ENCODE data around the gene OR10G2.
"Not testable (repeated sequence)": the region's sequence is repeated elsewhere in the genome, so short reads cannot be mapped to it uniquely, and the experiment has no call there.

The OR10G2 gene

DNA sequence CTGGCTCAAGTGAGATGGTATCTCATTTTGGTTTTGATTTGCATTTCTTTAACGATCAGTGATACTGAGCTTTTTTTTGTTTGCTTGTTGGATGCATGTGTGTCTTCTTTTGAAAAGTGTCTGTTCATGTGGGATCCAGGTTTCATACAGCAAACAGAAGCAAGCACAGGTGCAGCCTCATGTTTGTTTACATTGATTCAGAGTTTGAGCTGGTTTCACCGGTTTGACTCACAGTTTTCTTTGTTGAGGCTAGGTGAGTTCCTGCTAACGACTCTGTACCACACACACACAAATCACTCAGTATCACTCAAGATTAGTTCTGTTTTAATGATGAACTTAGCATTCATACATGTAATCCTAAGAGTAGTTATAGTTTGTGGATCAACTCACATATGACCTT, 3.7 kb downstream of the OR10G2 start:
- H3K27ac ChIP-seq, result no peak overlapping the region
- TF ChIP-seq, protein P1, sequence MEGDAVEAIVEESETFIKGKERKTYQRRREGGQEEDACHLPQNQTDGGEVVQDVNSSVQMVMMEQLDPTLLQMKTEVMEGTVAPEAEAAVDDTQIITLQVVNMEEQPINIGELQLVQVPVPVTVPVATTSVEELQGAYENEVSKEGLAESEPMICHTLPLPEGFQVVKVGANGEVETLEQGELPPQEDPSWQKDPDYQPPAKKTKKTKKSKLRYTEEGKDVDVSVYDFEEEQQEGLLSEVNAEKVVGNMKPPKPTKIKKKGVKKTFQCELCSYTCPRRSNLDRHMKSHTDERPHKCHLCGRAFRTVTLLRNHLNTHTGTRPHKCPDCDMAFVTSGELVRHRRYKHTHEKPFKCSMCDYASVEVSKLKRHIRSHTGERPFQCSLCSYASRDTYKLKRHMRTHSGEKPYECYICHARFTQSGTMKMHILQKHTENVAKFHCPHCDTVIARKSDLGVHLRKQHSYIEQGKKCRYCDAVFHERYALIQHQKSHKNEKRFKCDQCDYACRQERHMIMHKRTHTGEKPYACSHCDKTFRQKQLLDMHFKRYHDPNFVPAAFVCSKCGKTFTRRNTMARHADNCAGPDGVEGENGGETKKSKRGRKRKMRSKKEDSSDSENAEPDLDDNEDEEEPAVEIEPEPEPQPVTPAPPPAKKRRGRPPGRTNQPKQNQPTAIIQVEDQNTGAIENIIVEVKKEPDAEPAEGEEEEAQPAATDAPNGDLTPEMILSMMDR (IDR thresholded peaks at IDR 0.05), result no peak
- no peaks in the 10 kb centered on the region for H3K36me3 ChIP-seq (ENCODE audit: control insufficient read depth, insufficient read depth, low read length)
- H3K27me3 ChIP-seq (ENCODE audit: control insufficient read depth, insufficient read depth, low read length), result no peaks in the 10 kb centered on the region
- no peaks in the 10 kb centered on the region for H3K79me2 ChIP-seq
- no peak overlapping the region for H3K4me3 ChIP-seq (ENCODE audit: low read depth, low read length)
- H3K9me3 ChIP-seq (ENCODE audit: control insufficient read depth, low read length), result no peaks in the 10 kb centered on the region
- no peak overlapping the region for H2AFZ ChIP-seq
- H3K4me2 ChIP-seq (ENCODE audit: low read length), result no peak overlapping the region
- H3K4me1 ChIP-seq, result no peaks in the 10 kb centered on the region
- H3K9ac ChIP-seq, result no peak overlapping the region

DNA sequence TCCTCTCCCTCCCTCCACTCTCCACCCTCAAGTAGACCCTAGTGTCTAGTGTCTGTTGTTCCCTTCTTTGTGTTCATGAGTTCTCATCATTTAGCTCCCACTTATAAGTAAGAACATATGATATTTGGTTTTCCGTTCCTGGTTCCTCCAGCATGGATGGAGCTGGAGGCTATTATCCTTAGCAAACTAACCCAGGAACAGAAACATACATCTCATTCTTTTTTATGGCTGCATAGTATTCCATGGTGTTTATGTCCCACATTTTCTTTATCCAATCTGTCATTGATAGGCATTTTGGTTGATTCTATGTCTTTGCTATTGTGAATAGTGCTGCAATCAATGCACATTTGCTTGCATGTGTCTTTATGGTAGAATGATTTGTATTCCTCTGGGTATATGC, 4.2 kb downstream of the OR10G2 start:
- not testable (repeated sequence) for H3K9me3 ChIP-seq (ENCODE audit: control insufficient read depth, low read length); H3K79me2 ChIP-seq; H3K27ac ChIP-seq; H3K27me3 ChIP-seq (ENCODE audit: control insufficient read depth, insufficient read depth, low read length); H3K9ac ChIP-seq; H3K4me2 ChIP-seq (ENCODE audit: low read length); H3K36me3 ChIP-seq (ENCODE audit: control insufficient read depth, insufficient read depth, low read length); H2AFZ ChIP-seq; H3K4me3 ChIP-seq (ENCODE audit: low read depth, low read length); H3K4me1 ChIP-seq

DNA sequence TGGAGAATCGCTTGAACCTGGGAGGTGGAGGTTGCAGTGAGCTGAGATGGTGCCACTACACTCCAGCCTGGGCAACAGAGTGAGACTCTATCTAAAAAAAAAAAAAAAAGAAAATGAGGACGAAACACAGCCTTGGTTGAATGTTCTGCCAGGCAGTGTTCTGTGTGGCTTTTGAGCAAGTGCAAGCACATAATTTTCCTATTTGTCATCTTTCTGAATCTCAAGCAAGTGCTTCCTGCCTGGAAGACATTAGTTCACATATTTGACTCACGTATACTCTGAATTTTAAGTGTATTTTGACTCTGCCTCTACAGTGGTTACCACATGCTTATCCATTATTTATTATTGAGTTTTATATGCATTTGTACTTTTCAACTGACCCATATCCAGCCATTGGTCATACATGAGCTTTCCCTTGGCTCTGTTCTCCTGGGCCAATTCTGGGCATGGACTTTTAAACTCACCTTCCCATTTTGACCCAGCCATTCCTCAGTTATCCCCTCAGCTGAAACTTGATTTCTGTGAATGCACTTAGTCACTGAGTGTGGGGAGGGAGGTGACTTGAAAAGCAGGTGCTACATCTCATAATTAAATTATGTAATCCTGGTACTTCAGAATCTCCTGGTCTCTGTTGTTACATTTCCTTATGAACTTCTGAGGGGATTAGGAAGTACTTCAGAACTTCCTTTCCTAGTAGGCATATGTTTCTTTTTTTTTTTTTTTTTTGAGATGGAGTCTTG, 8.1 kb downstream of the OR10G2 start:
- H2AFZ ChIP-seq, result no peak overlapping the region
- TF ChIP-seq, protein P1 (IDR thresholded peaks at IDR 0.05), result no peak
- no peak overlapping the region for H3K4me3 ChIP-seq (ENCODE audit: low read depth, low read length)
- H3K4me2 ChIP-seq (ENCODE audit: low read length), result no peak overlapping the region
- H3K9ac ChIP-seq, result no peak overlapping the region
- H3K79me2 ChIP-seq, result no peaks in the 10 kb centered on the region
- no peaks in the 10 kb centered on the region for H3K27me3 ChIP-seq (ENCODE audit: control insufficient read depth, insufficient read depth, low read length)
- no peak overlapping the region for H3K27ac ChIP-seq
- H3K36me3 ChIP-seq (ENCODE audit: control insufficient read depth, insufficient read depth, low read length), result no peaks in the 10 kb centered on the region
- H3K4me1 ChIP-seq, result no peaks in the 10 kb centered on the region
- H3K9me3 ChIP-seq (ENCODE audit: control insufficient read depth, low read length), result no peaks in the 10 kb centered on the region

DNA sequence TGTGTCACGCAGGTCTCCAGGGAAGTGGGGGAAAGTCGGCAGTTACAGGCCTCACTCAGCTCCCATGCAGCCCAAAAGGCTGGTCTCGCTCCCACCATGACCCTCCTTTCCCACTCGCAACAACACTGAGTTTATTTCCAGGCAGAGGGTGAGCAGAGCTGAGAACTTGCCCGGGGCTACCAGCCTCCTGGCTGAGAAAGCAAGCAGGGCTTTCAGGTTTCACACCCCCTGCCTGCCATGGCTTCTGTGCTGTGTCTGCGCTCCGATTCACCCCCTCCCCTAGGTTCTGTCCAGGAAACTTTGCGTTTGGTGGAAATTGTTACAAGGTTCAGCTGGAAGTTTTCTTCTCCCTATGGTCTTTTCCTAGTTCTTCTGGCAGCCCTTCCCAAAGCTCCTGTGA, 17.1 kb downstream of the OR10G2 start:
- Histone ChIP-seq H3K9ac (no peak overlapping the region), H3K9me3 (ENCODE audit: control insufficient read depth, low read length) (no peaks in the 10 kb centered on the region), H3K27ac (no peak overlapping the region), H3K27me3 (ENCODE audit: control insufficient read depth, insufficient read depth, low read length) (no peaks in the 10 kb centered on the region), H3K4me1 (no peaks in the 10 kb centered on the region), H3K36me3 (ENCODE audit: control insufficient read depth, insufficient read depth, low read length) (no peaks in the 10 kb centered on the region), H3K4me3 (ENCODE audit: low read depth, low read length) (no peak overlapping the region), H3K79me2 (no peaks in the 10 kb centered on the region), H2AFZ (no peak overlapping the region), H3K4me2 (ENCODE audit: low read length) (no peak overlapping the region)
- TF ChIP-seq, protein P1 (IDR thresholded peaks at IDR 0.05), result no peak

DNA sequence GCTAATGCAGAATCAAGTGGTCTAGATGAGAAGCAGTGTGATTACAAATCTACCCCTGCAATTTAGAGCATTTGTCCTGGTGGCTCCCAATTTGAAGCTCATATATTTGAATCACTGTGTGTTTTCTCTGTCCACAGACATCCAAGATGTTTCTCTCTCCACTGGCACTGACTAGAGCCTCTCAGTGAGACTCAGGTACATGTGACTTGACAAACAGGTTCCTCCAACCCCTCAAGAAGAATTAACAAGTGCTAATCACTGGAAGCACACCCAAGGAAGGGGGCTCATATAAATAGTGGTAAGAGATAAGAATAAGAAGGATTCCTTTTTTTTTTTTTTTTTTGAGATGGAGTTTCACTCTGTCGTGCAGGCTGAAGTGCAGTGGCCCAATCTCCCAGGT, 20.5 kb downstream of the OR10G2 start:
- TF ChIP-seq, protein P1 (IDR thresholded peaks at IDR 0.05), result no peak
- Histone ChIP-seq H3K9me3 (ENCODE audit: control insufficient read depth, low read length) (no peaks in the 10 kb centered on the region), H3K27ac (no peak overlapping the region), H3K79me2 (no peaks in the 10 kb centered on the region), H3K4me2 (ENCODE audit: low read length) (no peak overlapping the region), H3K9ac (no peak overlapping the region), H3K4me1 (no peaks in the 10 kb centered on the region), H3K27me3 (ENCODE audit: control insufficient read depth, insufficient read depth, low read length) (no peaks in the 10 kb centered on the region), H2AFZ (no peak overlapping the region), H3K36me3 (ENCODE audit: control insufficient read depth, insufficient read depth, low read length) (no peaks in the 10 kb centered on the region), H3K4me3 (ENCODE audit: low read depth, low read length) (no peak overlapping the region)
